Measurements from ENCODE around the gene ADAMTS6. TPM values are rescaled to one million over a fixed set of nuclear protein-coding genes. Genes with fewer than 3 reads are reported as not detected.
A peak's percentile ranks its signal among the peaks of the same experiment; 100 is the strongest.

Gene ADAMTS6
- total RNA-seq, 6 experiments from 2014 or later: 23.1 to 29.9 (median 28.3) TPM

DNA sequence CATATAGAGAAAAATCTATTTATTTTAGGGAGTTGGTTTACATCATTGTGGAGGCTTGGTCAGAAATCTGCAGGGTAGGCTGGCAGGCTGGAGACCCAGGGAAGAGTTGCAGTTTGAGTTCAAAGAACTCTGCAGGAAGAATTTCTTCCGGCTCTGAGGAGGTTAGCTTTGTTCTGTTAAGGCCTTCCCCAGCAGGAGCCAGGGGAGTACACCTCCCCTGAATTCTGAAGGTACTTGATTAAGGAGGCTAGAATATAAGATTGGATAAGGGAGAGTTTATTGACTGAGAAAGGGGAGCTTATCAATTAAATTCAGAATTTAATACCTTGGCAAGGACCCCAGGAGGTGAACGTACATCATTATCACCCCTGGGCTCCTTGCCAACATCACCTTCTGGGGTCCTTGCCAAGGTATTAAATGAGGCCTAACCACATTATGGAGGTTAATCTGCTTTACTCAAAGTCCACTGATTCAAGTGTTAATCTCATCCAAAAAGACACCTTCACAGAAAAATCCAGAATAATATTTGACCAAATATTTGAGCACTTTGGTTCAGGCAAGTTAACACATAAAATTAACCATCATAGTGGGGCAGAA, 361.3 kb downstream of the ADAMTS6 start:
- TF ChIP-seq, protein P1, sequence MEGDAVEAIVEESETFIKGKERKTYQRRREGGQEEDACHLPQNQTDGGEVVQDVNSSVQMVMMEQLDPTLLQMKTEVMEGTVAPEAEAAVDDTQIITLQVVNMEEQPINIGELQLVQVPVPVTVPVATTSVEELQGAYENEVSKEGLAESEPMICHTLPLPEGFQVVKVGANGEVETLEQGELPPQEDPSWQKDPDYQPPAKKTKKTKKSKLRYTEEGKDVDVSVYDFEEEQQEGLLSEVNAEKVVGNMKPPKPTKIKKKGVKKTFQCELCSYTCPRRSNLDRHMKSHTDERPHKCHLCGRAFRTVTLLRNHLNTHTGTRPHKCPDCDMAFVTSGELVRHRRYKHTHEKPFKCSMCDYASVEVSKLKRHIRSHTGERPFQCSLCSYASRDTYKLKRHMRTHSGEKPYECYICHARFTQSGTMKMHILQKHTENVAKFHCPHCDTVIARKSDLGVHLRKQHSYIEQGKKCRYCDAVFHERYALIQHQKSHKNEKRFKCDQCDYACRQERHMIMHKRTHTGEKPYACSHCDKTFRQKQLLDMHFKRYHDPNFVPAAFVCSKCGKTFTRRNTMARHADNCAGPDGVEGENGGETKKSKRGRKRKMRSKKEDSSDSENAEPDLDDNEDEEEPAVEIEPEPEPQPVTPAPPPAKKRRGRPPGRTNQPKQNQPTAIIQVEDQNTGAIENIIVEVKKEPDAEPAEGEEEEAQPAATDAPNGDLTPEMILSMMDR (IDR thresholded peaks at IDR 0.05): no peak
- Mint-ChIP-seq H3K27me3 (ENCODE audit: insufficient read depth) (no peaks in the 10 kb centered on the region; the same call in 1 of the 2 replicates), H3K27ac (no peak overlapping the region), H3K4me3 (no peak overlapping the region), H3K36me3 (ENCODE audit: low read depth) (peaks cover 17% of the 10 kb centered on the region), H3K4me1 (ENCODE audit: low read depth) (peaks cover 16% of the 10 kb centered on the region), H3K9me3 (peaks cover 12% of the 10 kb centered on the region)
- DNase-seq: no peak

GRCh38 chr5:65117525-65117924, 364.2 kb downstream of the ADAMTS6 start:
- Mint-ChIP-seq H3K27ac (no peak overlapping the region), H3K4me3 (no peak overlapping the region), H3K9me3 (peaks cover 12% of the 10 kb centered on the region), H3K4me1 (ENCODE audit: low read depth) (peaks cover 21% of the 10 kb centered on the region), H3K27me3 (ENCODE audit: insufficient read depth) (no peaks in the 10 kb centered on the region; the same call in 1 of the 2 replicates), H3K36me3 (ENCODE audit: low read depth) (peaks cover 24% of the 10 kb centered on the region)
- TF ChIP-seq, protein P1 (IDR thresholded peaks at IDR 0.05): no peak
- no peak for DNase-seq

DNA sequence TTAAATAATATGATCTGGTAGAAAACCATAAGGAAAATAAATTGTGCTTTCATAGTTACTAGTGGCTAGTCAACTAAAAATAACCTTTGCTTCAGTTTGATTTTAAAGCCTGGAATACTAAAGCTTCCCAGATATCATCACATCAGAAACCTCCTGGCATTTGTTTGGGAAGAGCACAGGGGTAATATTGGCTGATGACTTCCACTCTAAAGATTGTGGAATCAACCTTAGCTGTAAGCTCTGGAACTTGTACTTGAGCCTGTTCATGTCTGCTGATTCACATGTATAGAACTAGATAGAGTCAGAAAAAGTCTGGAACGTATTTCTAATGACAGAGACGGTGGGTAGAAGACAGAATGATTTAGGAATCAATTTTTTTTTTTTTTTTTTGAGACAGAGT, 367.9 kb downstream of the ADAMTS6 start:
- TF ChIP-seq, protein P1 (IDR thresholded peaks at IDR 0.05): no peak
- DNase-seq: no peak
- Mint-ChIP-seq H3K9me3 (peaks cover 12% of the 10 kb centered on the region), H3K27ac (no peak overlapping the region), H3K4me3 (no peak overlapping the region), H3K4me1 (ENCODE audit: low read depth) (peaks cover 16% of the 10 kb centered on the region), H3K36me3 (ENCODE audit: low read depth) (peaks cover 32% of the 10 kb centered on the region), H3K27me3 (ENCODE audit: insufficient read depth) (no peaks in the 10 kb centered on the region)

- H3K27ac Mint-ChIP-seq: no peak overlapping the region
- peaks cover 22% of the 10 kb centered on the region for H3K4me1 Mint-ChIP-seq (ENCODE audit: low read depth)
- no peak overlapping the region for H3K4me3 Mint-ChIP-seq
- H3K9me3 Mint-ChIP-seq: peaks cover 2% of the 10 kb centered on the region; the same call in 1 of the 2 replicates
- DNase-seq: no peak
- TF ChIP-seq, protein P1 (IDR thresholded peaks at IDR 0.05): no peak
- H3K36me3 Mint-ChIP-seq (ENCODE audit: low read depth): peaks cover 29% of the 10 kb centered on the region
- no peaks in the 10 kb centered on the region for H3K27me3 Mint-ChIP-seq (ENCODE audit: insufficient read depth)
These were observed 369.6 kb downstream of the ADAMTS6 start for GRCh38 chr5:65111961-65112658.

DNA sequence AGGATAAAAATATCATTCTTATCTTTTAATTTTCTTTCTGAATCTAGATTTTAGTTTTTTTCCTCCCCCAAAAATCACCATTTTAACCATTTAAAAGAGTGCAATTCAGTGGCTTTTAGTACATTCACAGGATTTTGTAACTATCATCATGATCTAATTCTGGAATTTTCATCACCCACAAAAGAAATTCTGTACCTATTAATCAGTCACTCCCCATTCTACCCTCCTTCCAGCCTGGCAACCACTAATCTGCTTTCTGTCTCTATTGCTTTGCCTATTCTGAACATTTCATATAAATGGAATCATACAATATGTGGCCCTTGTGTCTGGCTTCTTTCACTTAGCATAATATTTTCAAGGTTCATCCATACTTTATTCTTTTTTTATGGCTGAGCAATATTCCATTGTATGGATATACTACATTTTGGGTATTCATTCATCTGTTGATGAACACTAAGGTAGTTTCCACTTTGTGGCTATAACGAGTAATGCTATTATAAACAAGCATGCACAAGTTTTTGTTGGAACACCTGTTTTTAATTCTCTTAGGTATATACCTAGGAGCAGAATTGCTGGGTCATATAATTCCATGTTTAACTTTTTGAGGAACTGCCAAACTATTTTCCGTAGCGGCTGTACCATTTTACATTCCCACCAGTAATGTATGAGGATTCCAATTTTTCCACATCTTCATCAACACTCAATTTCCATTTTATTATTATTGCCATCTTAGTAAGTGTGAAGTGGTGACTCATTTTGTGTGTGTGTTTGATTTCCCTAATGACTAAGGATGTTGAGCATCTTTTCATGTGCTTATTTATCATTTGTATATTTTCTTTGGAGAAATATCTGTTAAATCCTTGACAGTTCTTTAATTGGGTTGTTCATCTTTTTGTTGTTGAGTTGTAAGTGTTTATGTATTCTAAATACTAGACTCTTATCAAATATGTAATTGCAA, 372.7 kb downstream of the ADAMTS6 start:
- Mint-ChIP-seq H3K9me3 (no peaks in the 10 kb centered on the region), H3K27me3 (ENCODE audit: insufficient read depth) (no peaks in the 10 kb centered on the region; the same call in 1 of the 2 replicates), H3K27ac (no peak overlapping the region), H3K4me1 (ENCODE audit: low read depth) (peaks cover 38% of the 10 kb centered on the region), H3K36me3 (ENCODE audit: low read depth) (peaks cover 29% of the 10 kb centered on the region), H3K4me3 (no peak overlapping the region)
- DNase-seq: peak; percentile 34
- TF ChIP-seq, protein P1 (IDR thresholded peaks at IDR 0.05): no peak

Data from HFFc6 (cell line).